A549 (cell line): Measurements from ENCODE around the gene OMG.

ENCODE experiments used
- EHMT2 ChIP-seq: fragments of 200-600 bp; sonication (generic); IDR thresholded peaks from 2 replicates; pipeline ENCODE4 v1.6.1; 2016; ENCODE audit warnings: antibody characterized with exemption, low read depth, mild to moderate bottlenecking, moderate library complexity
- POLR2AphosphoS2 ChIP-seq: conservative IDR thresholded peaks from 2 replicates; pipeline ENCODE4 v1.6.1; 2012; ENCODE audit warnings: low read length, improper control_type of control experiment, inconsistent platforms
- RAD21 ChIP-seq, 2 experiments: fragments of >200 bp in 1 of 2; sonication (Bioruptor Twin) in 1 of 2; formaldehyde crosslinking in 1 of 2; IDR thresholded peaks in 1 of 2; conservative IDR thresholded peaks in 1 of 2; 2 replicates in 1 of 2; 3 replicates in 1 of 2; pipeline ENCODE4 v1.6.1; 2012 to 2018; ENCODE audit warnings: inconsistent platforms in 1 of 2
- RNF2 ChIP-seq: fragments of 200-600 bp; sonication (generic); IDR thresholded peaks from 2 replicates; pipeline ENCODE4 v1.6.1; 2016; ENCODE audit warnings: low read depth, mild to moderate bottlenecking, antibody characterized with exemption, moderate library complexity, borderline replicate concordance
- TF ChIP-seq, protein P1 (sequence below): fragments of 200-600 bp; sonication (generic); IDR thresholded peaks from 2 replicates; pipeline ENCODE4 v1.6.1; 2016; ENCODE audit warnings: antibody characterized with exemption, mild to moderate bottlenecking, moderate library complexity
- TF ChIP-seq, protein P2 (sequence below): fragments of >200 bp; sonication (Bioruptor Twin); formaldehyde crosslinking; IDR thresholded peaks from 3 replicates; pipeline ENCODE4 v1.5.1; 2016
- TF ChIP-seq, protein P3 (sequence below): IDR thresholded peaks from 2 replicates; pipeline ENCODE4 v1.6.1; 2012
- TF ChIP-seq, protein P4 (sequence below): IDR thresholded peaks from 2 replicates; pipeline ENCODE4 v1.6.1; 2012; ENCODE audit warnings: low read depth, borderline replicate concordance

DNA sequence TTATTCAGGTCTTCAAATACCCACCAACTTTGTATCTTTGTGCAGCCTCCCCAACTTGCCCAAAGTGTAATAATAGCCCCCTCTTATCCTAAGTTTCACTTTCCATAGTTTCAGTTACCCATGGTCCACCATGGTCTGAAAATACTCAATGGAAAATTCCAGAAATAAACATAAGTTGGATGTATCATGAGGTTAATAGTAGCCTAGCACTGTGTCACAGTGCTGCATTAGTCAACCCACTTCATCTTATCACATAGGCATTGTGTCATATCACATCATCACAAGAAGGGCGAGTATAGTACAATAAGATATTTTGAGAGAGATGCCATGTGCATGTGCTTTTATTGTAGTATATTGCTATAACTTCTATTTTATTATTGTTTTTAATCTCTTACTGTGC is 21.9 kb downstream of the OMG start:
- TF ChIP-seq, protein P1, sequence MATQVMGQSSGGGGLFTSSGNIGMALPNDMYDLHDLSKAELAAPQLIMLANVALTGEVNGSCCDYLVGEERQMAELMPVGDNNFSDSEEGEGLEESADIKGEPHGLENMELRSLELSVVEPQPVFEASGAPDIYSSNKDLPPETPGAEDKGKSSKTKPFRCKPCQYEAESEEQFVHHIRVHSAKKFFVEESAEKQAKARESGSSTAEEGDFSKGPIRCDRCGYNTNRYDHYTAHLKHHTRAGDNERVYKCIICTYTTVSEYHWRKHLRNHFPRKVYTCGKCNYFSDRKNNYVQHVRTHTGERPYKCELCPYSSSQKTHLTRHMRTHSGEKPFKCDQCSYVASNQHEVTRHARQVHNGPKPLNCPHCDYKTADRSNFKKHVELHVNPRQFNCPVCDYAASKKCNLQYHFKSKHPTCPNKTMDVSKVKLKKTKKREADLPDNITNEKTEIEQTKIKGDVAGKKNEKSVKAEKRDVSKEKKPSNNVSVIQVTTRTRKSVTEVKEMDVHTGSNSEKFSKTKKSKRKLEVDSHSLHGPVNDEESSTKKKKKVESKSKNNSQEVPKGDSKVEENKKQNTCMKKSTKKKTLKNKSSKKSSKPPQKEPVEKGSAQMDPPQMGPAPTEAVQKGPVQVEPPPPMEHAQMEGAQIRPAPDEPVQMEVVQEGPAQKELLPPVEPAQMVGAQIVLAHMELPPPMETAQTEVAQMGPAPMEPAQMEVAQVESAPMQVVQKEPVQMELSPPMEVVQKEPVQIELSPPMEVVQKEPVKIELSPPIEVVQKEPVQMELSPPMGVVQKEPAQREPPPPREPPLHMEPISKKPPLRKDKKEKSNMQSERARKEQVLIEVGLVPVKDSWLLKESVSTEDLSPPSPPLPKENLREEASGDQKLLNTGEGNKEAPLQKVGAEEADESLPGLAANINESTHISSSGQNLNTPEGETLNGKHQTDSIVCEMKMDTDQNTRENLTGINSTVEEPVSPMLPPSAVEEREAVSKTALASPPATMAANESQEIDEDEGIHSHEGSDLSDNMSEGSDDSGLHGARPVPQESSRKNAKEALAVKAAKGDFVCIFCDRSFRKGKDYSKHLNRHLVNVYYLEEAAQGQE, result no peak
- TF ChIP-seq, protein P2, sequence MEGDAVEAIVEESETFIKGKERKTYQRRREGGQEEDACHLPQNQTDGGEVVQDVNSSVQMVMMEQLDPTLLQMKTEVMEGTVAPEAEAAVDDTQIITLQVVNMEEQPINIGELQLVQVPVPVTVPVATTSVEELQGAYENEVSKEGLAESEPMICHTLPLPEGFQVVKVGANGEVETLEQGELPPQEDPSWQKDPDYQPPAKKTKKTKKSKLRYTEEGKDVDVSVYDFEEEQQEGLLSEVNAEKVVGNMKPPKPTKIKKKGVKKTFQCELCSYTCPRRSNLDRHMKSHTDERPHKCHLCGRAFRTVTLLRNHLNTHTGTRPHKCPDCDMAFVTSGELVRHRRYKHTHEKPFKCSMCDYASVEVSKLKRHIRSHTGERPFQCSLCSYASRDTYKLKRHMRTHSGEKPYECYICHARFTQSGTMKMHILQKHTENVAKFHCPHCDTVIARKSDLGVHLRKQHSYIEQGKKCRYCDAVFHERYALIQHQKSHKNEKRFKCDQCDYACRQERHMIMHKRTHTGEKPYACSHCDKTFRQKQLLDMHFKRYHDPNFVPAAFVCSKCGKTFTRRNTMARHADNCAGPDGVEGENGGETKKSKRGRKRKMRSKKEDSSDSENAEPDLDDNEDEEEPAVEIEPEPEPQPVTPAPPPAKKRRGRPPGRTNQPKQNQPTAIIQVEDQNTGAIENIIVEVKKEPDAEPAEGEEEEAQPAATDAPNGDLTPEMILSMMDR, result no peak
- TF ChIP-seq EHMT2 (no peak), RNF2 (no peak), POLR2AphosphoS2 (no peak), RAD21 (conservative IDR thresholded peaks at IDR 0.05 in 1 of 2, IDR thresholded peaks at IDR 0.05 in 1 of 2) (no peak)
- TF ChIP-seq, protein P3, sequence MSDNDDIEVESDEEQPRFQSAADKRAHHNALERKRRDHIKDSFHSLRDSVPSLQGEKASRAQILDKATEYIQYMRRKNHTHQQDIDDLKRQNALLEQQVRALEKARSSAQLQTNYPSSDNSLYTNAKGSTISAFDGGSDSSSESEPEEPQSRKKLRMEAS, result no peak
- TF ChIP-seq, protein P4, sequence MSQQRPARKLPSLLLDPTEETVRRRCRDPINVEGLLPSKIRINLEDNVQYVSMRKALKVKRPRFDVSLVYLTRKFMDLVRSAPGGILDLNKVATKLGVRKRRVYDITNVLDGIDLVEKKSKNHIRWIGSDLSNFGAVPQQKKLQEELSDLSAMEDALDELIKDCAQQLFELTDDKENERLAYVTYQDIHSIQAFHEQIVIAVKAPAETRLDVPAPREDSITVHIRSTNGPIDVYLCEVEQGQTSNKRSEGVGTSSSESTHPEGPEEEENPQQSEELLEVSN, result no peak
